Measurements from ENCODE around the gene CIROP. TPM values are rescaled to one million over a fixed set of nuclear protein-coding genes. Genes with fewer than 3 reads are reported as not detected.

Gene CIROP
- total and polyA plus RNA-seq, 12 donors = not detected

GRCh38 chr14:23093526-23093925 is 11.3 kb downstream of the CIROP start:
- Histone ChIP-seq H3K27me3 (no peaks in the 10 kb centered on the region), H3K9me3 (replicated peaks in 1 of 3) (no peaks in the 10 kb centered on the region), H3K4me3 (peak overlapping the region in 1 of 4 donors; percentile 65), H3K36me3 (replicated peaks in 1 of 2) (peaks cover 0 to 58% of the 10 kb centered on the region in 2 donors), H3K4me1 (replicated peaks in 1 of 2) (peaks cover 23 to 42% of the 10 kb centered on the region in 2 donors), H3K27ac (no peak overlapping the region)
- WGBS, 4 donors = 68 to 72% (median 71%) methylated on average over 2 of the region's 2 CpGs
- TF ChIP-seq POLR2A (IDR thresholded peaks at IDR 0.05) = no peak
- TF ChIP-seq, protein P1, sequence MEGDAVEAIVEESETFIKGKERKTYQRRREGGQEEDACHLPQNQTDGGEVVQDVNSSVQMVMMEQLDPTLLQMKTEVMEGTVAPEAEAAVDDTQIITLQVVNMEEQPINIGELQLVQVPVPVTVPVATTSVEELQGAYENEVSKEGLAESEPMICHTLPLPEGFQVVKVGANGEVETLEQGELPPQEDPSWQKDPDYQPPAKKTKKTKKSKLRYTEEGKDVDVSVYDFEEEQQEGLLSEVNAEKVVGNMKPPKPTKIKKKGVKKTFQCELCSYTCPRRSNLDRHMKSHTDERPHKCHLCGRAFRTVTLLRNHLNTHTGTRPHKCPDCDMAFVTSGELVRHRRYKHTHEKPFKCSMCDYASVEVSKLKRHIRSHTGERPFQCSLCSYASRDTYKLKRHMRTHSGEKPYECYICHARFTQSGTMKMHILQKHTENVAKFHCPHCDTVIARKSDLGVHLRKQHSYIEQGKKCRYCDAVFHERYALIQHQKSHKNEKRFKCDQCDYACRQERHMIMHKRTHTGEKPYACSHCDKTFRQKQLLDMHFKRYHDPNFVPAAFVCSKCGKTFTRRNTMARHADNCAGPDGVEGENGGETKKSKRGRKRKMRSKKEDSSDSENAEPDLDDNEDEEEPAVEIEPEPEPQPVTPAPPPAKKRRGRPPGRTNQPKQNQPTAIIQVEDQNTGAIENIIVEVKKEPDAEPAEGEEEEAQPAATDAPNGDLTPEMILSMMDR (IDR thresholded peaks at IDR 0.05) = no peak
- DNase-seq = no peak
- intact Hi-C loops (cut with DNase I) = no loop called here

DNA sequence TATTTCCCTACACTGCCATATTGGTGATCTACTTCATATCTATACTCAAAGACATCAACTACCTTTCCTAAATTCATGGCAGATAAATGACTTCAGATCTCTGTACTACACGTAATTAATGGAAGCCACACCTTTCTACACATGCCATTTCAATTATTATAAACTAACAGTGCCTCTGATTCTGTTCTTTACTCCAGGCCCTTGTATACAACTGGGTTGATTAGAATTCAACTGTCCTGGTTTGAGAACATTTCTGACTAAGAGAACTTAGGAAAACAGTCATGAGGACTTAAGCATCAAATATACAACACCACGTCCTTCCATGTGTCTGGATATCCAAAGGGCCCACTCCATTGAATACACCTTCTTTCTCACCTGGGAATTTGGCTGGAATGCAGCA is 11.7 kb downstream of the CIROP start:
- H3K4me1 ChIP-seq (replicated peaks in 1 of 2) = peaks cover 23 to 39% of the 10 kb centered on the region in 2 donors
- intact Hi-C loops (cut with DNase I) = no loop called here
- peaks cover 0 to 58% of the 10 kb centered on the region in 2 donors for H3K36me3 ChIP-seq (replicated peaks in 1 of 2)
- WGBS, 4 donors = 70 to 81% (median 78%) methylated on average over 2 of the region's 2 CpGs
- H3K27me3 ChIP-seq = no peaks in the 10 kb centered on the region
- no peak overlapping the region for H3K27ac ChIP-seq
- no peaks in the 10 kb centered on the region for H3K9me3 ChIP-seq (replicated peaks in 1 of 3)
- TF ChIP-seq POLR2A (IDR thresholded peaks at IDR 0.05) = no peak
- TF ChIP-seq, protein P1 (IDR thresholded peaks at IDR 0.05) = no peak
- peak overlapping the region in 1 of 4 donors; percentile 65 for H3K4me3 ChIP-seq
- DNase-seq = no peak

GRCh38 chr14:23091294-23092225 is 13.2 kb downstream of the CIROP start:
- H3K4me3 ChIP-seq = no peak overlapping the region
- no peak overlapping the region for H3K27ac ChIP-seq
- no peaks in the 10 kb centered on the region for H3K27me3 ChIP-seq
- peaks cover 0 to 66% of the 10 kb centered on the region in 2 donors for H3K36me3 ChIP-seq (replicated peaks in 1 of 2)
- DNase-seq = no peak
- H3K9me3 ChIP-seq (replicated peaks in 1 of 3) = no peaks in the 10 kb centered on the region
- WGBS, 4 donors = 81 to 85% (median 82%) methylated on average over 12 of the region's 12 CpGs
- no peak for TF ChIP-seq POLR2A (IDR thresholded peaks at IDR 0.05)
- intact Hi-C loops (cut with DNase I) = no loop called here
- peaks cover 16 to 26% of the 10 kb centered on the region in 2 donors for H3K4me1 ChIP-seq (replicated peaks in 1 of 2)

- Histone ChIP-seq H3K9me3 (replicated peaks in 1 of 3) (no peaks in the 10 kb centered on the region), H3K4me1 (replicated peaks in 1 of 2) (peaks cover 11 to 24% of the 10 kb centered on the region in 2 donors), H3K27ac (no peak overlapping the region), H3K27me3 (no peaks in the 10 kb centered on the region), H3K4me3 (no peak overlapping the region), H3K36me3 (replicated peaks in 1 of 2) (peaks cover 0 to 79% of the 10 kb centered on the region in 2 donors)
- intact Hi-C loops (cut with DNase I) = no loop called here
- no peak for DNase-seq
- TF ChIP-seq, protein P1 (IDR thresholded peaks at IDR 0.05) = no peak
- no peak for TF ChIP-seq POLR2A (IDR thresholded peaks at IDR 0.05)
- WGBS, 4 donors = 45 to 79% (median 71%) methylated on average over 4 of the region's 4 CpGs
Measured at GRCh38 chr14:23090254-23090636, 14.5 kb downstream of the CIROP start.
